IPS-18a (cell line): Measurements from ENCODE around the gene ST3GAL3.
A peak's percentile ranks its signal among the peaks of the same experiment; 100 is the strongest.

Experiments
- H3K27ac ChIP-seq: one replicate; pipeline ENCODE4 v1.5.1; 2013; ENCODE audit warnings: low read length
- H3K27me3 ChIP-seq: one replicate; pipeline ENCODE4 v1.6.1; 2013; ENCODE audit warnings: mild to moderate bottlenecking, low read length; ENCODE audit not compliant: control insufficient read depth, insufficient read depth
- H3K36me3 ChIP-seq: one replicate; pipeline ENCODE4 v1.6.1; 2013; ENCODE audit warnings: low read depth, low read length; ENCODE audit not compliant: control insufficient read depth
- H3K4me1 ChIP-seq: one replicate; pipeline ENCODE4 v1.6.1; 2013; ENCODE audit warnings: low read depth, low read length; ENCODE audit not compliant: control insufficient read depth
- H3K4me3 ChIP-seq: one replicate; pipeline ENCODE4 v1.5.1; 2013; ENCODE audit warnings: low read length
- H3K9ac ChIP-seq: one replicate; pipeline ENCODE4 v1.6.1; 2013; ENCODE audit warnings: mild to moderate bottlenecking, low read length, moderate library complexity
- H3K9me3 ChIP-seq: one replicate; pipeline ENCODE4 v1.6.1; 2013; ENCODE audit warnings: low read depth, low read length; ENCODE audit not compliant: control insufficient read depth

The ST3GAL3 gene

GRCh38 chr1:43763497-43763973 is 56.2 kb downstream of the ST3GAL3 start:
- Histone ChIP-seq H3K4me1 (peaks cover 40% of the 10 kb centered on the region), H3K9me3 (no peaks in the 10 kb centered on the region), H3K27ac (no peak overlapping the region), H3K9ac (no peak overlapping the region), H3K27me3 (no peaks in the 10 kb centered on the region), H3K4me3 (no peak overlapping the region), H3K36me3 (no peaks in the 10 kb centered on the region)

- H3K9ac ChIP-seq: no peak overlapping the region
- no peaks in the 10 kb centered on the region for H3K36me3 ChIP-seq
- no peaks in the 10 kb centered on the region for H3K9me3 ChIP-seq
- H3K27me3 ChIP-seq: no peaks in the 10 kb centered on the region
- no peak overlapping the region for H3K27ac ChIP-seq
- peaks cover 47% of the 10 kb centered on the region for H3K4me1 ChIP-seq
- H3K4me3 ChIP-seq: no peak overlapping the region
Measured at GRCh38 chr1:43764581-43764980, 57.2 kb downstream of the ST3GAL3 start.

GRCh38 chr1:43766086-43766784 is 58.9 kb downstream of the ST3GAL3 start:
- Histone ChIP-seq H3K9me3 (no peaks in the 10 kb centered on the region), H3K9ac (peak overlapping the region; percentile 71), H3K27ac (peak overlapping the region; percentile 48), H3K4me3 (peak overlapping the region; percentile 35), H3K27me3 (no peaks in the 10 kb centered on the region), H3K4me1 (peaks cover 56% of the 10 kb centered on the region), H3K36me3 (no peaks in the 10 kb centered on the region)

GRCh38 chr1:43766818-43767525 is 59.6 kb downstream of the ST3GAL3 start:
- H3K27ac ChIP-seq: peak overlapping the region; percentile 48
- no peaks in the 10 kb centered on the region for H3K27me3 ChIP-seq
- H3K36me3 ChIP-seq: no peaks in the 10 kb centered on the region
- peaks cover 56% of the 10 kb centered on the region for H3K4me1 ChIP-seq
- peak overlapping the region; percentile 71 for H3K9ac ChIP-seq
- H3K9me3 ChIP-seq: no peaks in the 10 kb centered on the region
- H3K4me3 ChIP-seq: peak overlapping the region; percentile 35

GRCh38 chr1:43768168-43768567 is 60.8 kb downstream of the ST3GAL3 start:
- Histone ChIP-seq H3K27me3 (no peaks in the 10 kb centered on the region), H3K9me3 (no peaks in the 10 kb centered on the region), H3K9ac (no peak overlapping the region), H3K4me3 (no peak overlapping the region), H3K27ac (no peak overlapping the region), H3K4me1 (peaks cover 56% of the 10 kb centered on the region), H3K36me3 (no peaks in the 10 kb centered on the region)

- no peak overlapping the region for H3K27ac ChIP-seq
- no peak overlapping the region for H3K9ac ChIP-seq
- H3K4me3 ChIP-seq: no peak overlapping the region
- no peaks in the 10 kb centered on the region for H3K9me3 ChIP-seq
- H3K27me3 ChIP-seq: no peaks in the 10 kb centered on the region
- H3K4me1 ChIP-seq: peaks cover 48% of the 10 kb centered on the region
- H3K36me3 ChIP-seq: no peaks in the 10 kb centered on the region
Measured at GRCh38 chr1:43769350-43769908, 62.1 kb downstream of the ST3GAL3 start.

GRCh38 chr1:43770111-43770510 is 62.8 kb downstream of the ST3GAL3 start:
- H3K27me3 ChIP-seq: no peaks in the 10 kb centered on the region
- H3K9me3 ChIP-seq: no peaks in the 10 kb centered on the region
- H3K36me3 ChIP-seq: no peaks in the 10 kb centered on the region
- no peak overlapping the region for H3K27ac ChIP-seq
- H3K9ac ChIP-seq: no peak overlapping the region
- H3K4me1 ChIP-seq: peaks cover 42% of the 10 kb centered on the region
- H3K4me3 ChIP-seq: no peak overlapping the region

- Histone ChIP-seq H3K4me3 (no peak overlapping the region), H3K36me3 (no peaks in the 10 kb centered on the region), H3K9ac (no peak overlapping the region), H3K27me3 (no peaks in the 10 kb centered on the region), H3K27ac (no peak overlapping the region), H3K4me1 (peaks cover 16% of the 10 kb centered on the region), H3K9me3 (no peaks in the 10 kb centered on the region)
Measured at GRCh38 chr1:43772978-43773377, 65.6 kb downstream of the ST3GAL3 start.

- Histone ChIP-seq H3K4me1 (peaks cover 15% of the 10 kb centered on the region), H3K36me3 (no peaks in the 10 kb centered on the region), H3K9me3 (no peaks in the 10 kb centered on the region), H3K4me3 (no peak overlapping the region), H3K9ac (no peak overlapping the region), H3K27ac (no peak overlapping the region), H3K27me3 (no peaks in the 10 kb centered on the region)
Measured at GRCh38 chr1:43773821-43774220, 66.5 kb downstream of the ST3GAL3 start.

- no peak overlapping the region for H3K27ac ChIP-seq
Measured at GRCh38 chr1:43774359-43774758, 67.0 kb downstream of the ST3GAL3 start.

GRCh38 chr1:43776043-43776761 is 68.9 kb downstream of the ST3GAL3 start:
- Histone ChIP-seq H3K27ac (no peak overlapping the region), H3K9ac (no peak overlapping the region), H3K27me3 (no peaks in the 10 kb centered on the region), H3K4me1 (no peaks in the 10 kb centered on the region), H3K9me3 (no peaks in the 10 kb centered on the region), H3K36me3 (no peaks in the 10 kb centered on the region), H3K4me3 (no peak overlapping the region)

More at GRCh38 chr1:43774359-43774758, 67.0 kb downstream of the ST3GAL3 start:
- Histone ChIP-seq H3K27me3 (no peaks in the 10 kb centered on the region), H3K4me3 (no peak overlapping the region), H3K9ac (no peak overlapping the region), H3K9me3 (no peaks in the 10 kb centered on the region), H3K4me1 (peaks cover 10% of the 10 kb centered on the region), H3K36me3 (no peaks in the 10 kb centered on the region)
